HEK293 (cell line): ENCODE results near the gene TTC23L.

Experiments used
- CTCF ChIA-PET: fragments of 350-600 bp; formaldehyde crosslinking; extraction: SDS; loops from one replicate; lab custom pipeline; 2021; ENCODE audit warnings: antibody characterized with exemption; lab: Yijun Ruan, JAX
- POLR2A ChIA-PET: fragments of 300-600 bp; formaldehyde crosslinking; extraction: SDS; loops from one replicate; lab custom pipeline; 2020; ENCODE audit warnings: antibody characterized with exemption, inconsistent platforms; lab: Yijun Ruan, JAX
- H3K27ac ChIP-seq: fragments of 200-500 bp; sonication (Bioruptor generic); 2 replicates; pipeline ENCODE4 v1.5.1; 2014; ENCODE audit warnings: low read depth, low read length, control low read depth, inconsistent platforms; ENCODE audit errors: extremely low read depth
- H3K36me3 ChIP-seq, 2 experiments: fragments of 200-500 bp in 1 of 2; sonication (Bioruptor generic) in 1 of 2; 1 replicate in 1 of 2; 2 replicates in 1 of 2; pipeline ENCODE4 v1.5.1; 2014 to 2017; ENCODE audit warnings: inconsistent platforms in 2 of 2, low read length in 2 of 2; ENCODE audit not compliant: control insufficient read depth in 2 of 2, insufficient read depth in 1 of 2
- H3K4me1 ChIP-seq: fragments of 200-500 bp; sonication (Bioruptor generic); 2 replicates; pipeline ENCODE4 v1.5.1; 2014; ENCODE audit warnings: mild to moderate bottlenecking, low read length, inconsistent platforms; ENCODE audit not compliant: control insufficient read depth, insufficient read depth
- H3K4me3 ChIP-seq: 2 replicates; pipeline ENCODE4 v1.5.1; 2011; ENCODE audit warnings: low read depth, mild to moderate bottlenecking, control low read depth, low read length, moderate library complexity
- H3K9me3 ChIP-seq: fragments of 200-500 bp; sonication (Bioruptor generic); 2 replicates; pipeline ENCODE4 v1.5.1; 2014; ENCODE audit warnings: low read depth, low read length, inconsistent platforms; ENCODE audit not compliant: control insufficient read depth, insufficient read depth
- ATF2 ChIP-seq: fragments of 450-650 bp; formaldehyde crosslinking; IDR thresholded peaks from 2 replicates; pipeline ENCODE4 v1.5.1; 2016; ENCODE audit warnings: missing biosample characterization, missing genetic modification characterization, low read depth
- BCL11B ChIP-seq: fragments of 450-650 bp; formaldehyde crosslinking; IDR thresholded peaks from 2 replicates; pipeline ENCODE4 v1.5.1; 2016; ENCODE audit warnings: low read depth, missing biosample characterization, missing genetic modification characterization
- KLF7 ChIP-seq: fragments of 450-650 bp; formaldehyde crosslinking; IDR thresholded peaks from 2 replicates; pipeline ENCODE4 v1.5.1; 2016; ENCODE audit warnings: missing biosample characterization, missing genetic modification characterization, borderline replicate concordance
- PATZ1 ChIP-seq: fragments of 450-650 bp; formaldehyde crosslinking; IDR thresholded peaks from 2 replicates; pipeline ENCODE4 v1.5.1; 2016; ENCODE audit warnings: missing biosample characterization, missing genetic modification characterization
- PRDM10 ChIP-seq: fragments of 450-650 bp; formaldehyde crosslinking; IDR thresholded peaks from 2 replicates; pipeline ENCODE4 v1.5.1; 2016; ENCODE audit warnings: missing biosample characterization, missing genetic modification characterization
- REPIN1 ChIP-seq: fragments of 450-650 bp; formaldehyde crosslinking; IDR thresholded peaks from 2 replicates; pipeline ENCODE4 v1.5.1; 2017; ENCODE audit warnings: missing biosample characterization, missing genetic modification characterization, low read depth
- TSHZ1 ChIP-seq: fragments of 450-650 bp; formaldehyde crosslinking; IDR thresholded peaks from 2 replicates; pipeline ENCODE4 v1.5.1; 2016; ENCODE audit warnings: missing biosample characterization, missing genetic modification characterization, borderline replicate concordance
- WT1 ChIP-seq: fragments of 450-650 bp; formaldehyde crosslinking; IDR thresholded peaks from 2 replicates; pipeline ENCODE4 v1.5.1; 2016; ENCODE audit warnings: missing biosample characterization, missing genetic modification characterization
- ZBTB1 ChIP-seq: fragments of 450-650 bp; formaldehyde crosslinking; IDR thresholded peaks from 2 replicates; pipeline ENCODE4 v1.5.1; 2016; ENCODE audit warnings: missing biosample characterization, missing genetic modification characterization
- ZFP3 ChIP-seq: fragments of 450-650 bp; formaldehyde crosslinking; IDR thresholded peaks from 2 replicates; pipeline ENCODE4 v1.5.1; 2016; ENCODE audit warnings: low read depth, missing biosample characterization, missing genetic modification characterization
- ZFP69B ChIP-seq: fragments of 450-650 bp; formaldehyde crosslinking; IDR thresholded peaks from 2 replicates; pipeline ENCODE4 v1.5.1; 2016; ENCODE audit warnings: missing biosample characterization, missing genetic modification characterization
- ZIC2 ChIP-seq: fragments of 450-650 bp; formaldehyde crosslinking; IDR thresholded peaks from 2 replicates; pipeline ENCODE4 v1.5.1; 2016; ENCODE audit warnings: missing biosample characterization, missing genetic modification characterization
- ZNF10 ChIP-seq: fragments of 450-650 bp; formaldehyde crosslinking; IDR thresholded peaks from 2 replicates; pipeline ENCODE4 v1.5.1; 2017; ENCODE audit warnings: missing biosample characterization, missing genetic modification characterization
- ZNF157 ChIP-seq: fragments of 450-650 bp; formaldehyde crosslinking; IDR thresholded peaks from 2 replicates; pipeline ENCODE4 v1.5.1; 2016; ENCODE audit warnings: missing biosample characterization, missing genetic modification characterization
- ZNF16 ChIP-seq: fragments of 450-650 bp; formaldehyde crosslinking; IDR thresholded peaks from 2 replicates; pipeline ENCODE4 v1.5.1; 2016; ENCODE audit warnings: low read depth, missing biosample characterization, missing genetic modification characterization
- ZNF184 ChIP-seq: fragments of 450-650 bp; IDR thresholded peaks from 2 replicates; pipeline ENCODE4 v1.5.1; 2018; ENCODE audit warnings: missing biosample characterization, mild to moderate bottlenecking, missing genetic modification characterization
- ZNF211 ChIP-seq: fragments of 450-650 bp; formaldehyde crosslinking; IDR thresholded peaks from 2 replicates; pipeline ENCODE4 v1.5.1; 2016; ENCODE audit warnings: low read depth, missing biosample characterization, missing genetic modification characterization
- ZNF24 ChIP-seq: fragments of 450-650 bp; formaldehyde crosslinking; IDR thresholded peaks from 2 replicates; pipeline ENCODE4 v1.5.1; 2016; ENCODE audit warnings: missing biosample characterization, missing genetic modification characterization
- ZNF510 ChIP-seq: fragments of 450-650 bp; formaldehyde crosslinking; IDR thresholded peaks from 2 replicates; pipeline ENCODE4 v1.5.1; 2018; ENCODE audit warnings: mild to moderate bottlenecking, missing genetic modification characterization, missing biosample characterization; ENCODE audit not compliant: insufficient replicate concordance
- ZNF548 ChIP-seq: fragments of 450-650 bp; formaldehyde crosslinking; IDR thresholded peaks from 2 replicates; pipeline ENCODE4 v1.5.1; 2016; ENCODE audit warnings: missing biosample characterization, missing genetic modification characterization
- ZNF549 ChIP-seq: fragments of 450-650 bp; IDR thresholded peaks from 2 replicates; pipeline ENCODE4 v1.5.1; 2018; ENCODE audit warnings: missing biosample characterization, missing genetic modification characterization, mild to moderate bottlenecking, inconsistent platforms, moderate library complexity
- ZNF560 ChIP-seq: fragments of 450-650 bp; formaldehyde crosslinking; IDR thresholded peaks from 2 replicates; pipeline ENCODE4 v1.5.1; 2017; ENCODE audit warnings: missing biosample characterization, missing genetic modification characterization, borderline replicate concordance
- ZNF660 ChIP-seq: fragments of 450-650 bp; IDR thresholded peaks from 2 replicates; pipeline ENCODE4 v1.5.1; 2018; ENCODE audit warnings: missing biosample characterization, mild to moderate bottlenecking, missing genetic modification characterization
- ZNF701 ChIP-seq: fragments of 450-650 bp; formaldehyde crosslinking; IDR thresholded peaks from 2 replicates; pipeline ENCODE4 v1.5.1; 2016; ENCODE audit warnings: missing biosample characterization, missing genetic modification characterization
- ZNF830 ChIP-seq: fragments of 450-650 bp; IDR thresholded peaks from 2 replicates; pipeline ENCODE4 v1.5.0; 2018; ENCODE audit warnings: missing biosample characterization, missing genetic modification characterization, low read depth, mild to moderate bottlenecking, moderate library complexity
- ZSCAN16 ChIP-seq: fragments of 450-650 bp; formaldehyde crosslinking; IDR thresholded peaks from 2 replicates; pipeline ENCODE4 v1.5.1; 2016; ENCODE audit warnings: missing biosample characterization, missing genetic modification characterization

TTC23L gene

DNA sequence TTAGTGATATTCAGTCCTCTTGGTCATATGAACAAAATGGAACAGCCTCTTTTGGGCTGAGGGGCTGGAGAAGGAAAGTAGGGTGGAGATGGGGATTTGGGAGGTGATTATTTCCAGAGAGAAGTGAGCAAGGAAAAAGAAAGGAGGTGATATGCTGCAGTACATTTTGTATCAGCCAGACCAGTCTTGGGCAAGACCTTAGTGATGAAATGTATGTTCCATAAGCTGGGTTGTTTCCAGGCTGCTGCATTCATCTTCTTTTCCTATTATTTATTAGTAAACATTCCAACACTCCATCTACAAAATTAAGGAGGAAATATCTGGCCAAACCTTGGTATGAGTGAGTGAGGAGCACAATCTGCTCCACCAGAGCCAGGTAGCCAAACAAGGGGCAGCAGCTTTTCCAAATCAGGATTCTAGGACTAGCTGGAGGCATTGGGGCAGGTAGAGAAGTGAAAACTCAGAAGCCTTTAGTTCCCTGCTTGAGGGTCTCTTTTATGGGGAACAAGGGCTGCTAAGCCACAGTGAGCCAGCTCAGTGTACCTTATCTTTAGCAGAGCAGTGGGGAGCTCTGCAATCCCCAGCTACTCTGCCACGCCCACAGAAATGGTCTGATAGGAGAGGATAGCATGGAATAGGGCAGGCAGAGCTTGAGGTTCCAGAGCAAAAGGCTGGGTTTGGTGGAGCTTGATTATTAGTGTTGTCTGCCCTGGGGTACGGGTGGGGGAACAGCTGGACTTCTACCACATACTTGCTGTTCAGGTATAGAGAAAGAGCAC lies 56.9 kb downstream of the TTC23L start (continued):
- TF ChIP-seq PRDM10 (tag by site-specific recombination) (no peak), KLF7 (tag by site-specific recombination) (no peak), PATZ1 (tag by site-specific recombination) (no peak), ATF2 (tag by site-specific recombination) (no peak), BCL11B (tag by site-specific recombination) (no peak), TSHZ1 (tag by site-specific recombination) (no peak), WT1 (tag by site-specific recombination) (no peak), ZNF548 (tag by site-specific recombination) (no peak)

- no peaks in the 10 kb centered on the region for H3K9me3 ChIP-seq
- no peak overlapping the region for H3K4me3 ChIP-seq
- POLR2A ChIA-PET: interaction anchor here (0.7 kb wide), 1 partner anchor 17 kb away, joined by 3 read pairs; the partner anchor contains the start of genes BRIX1 and RAD1
- H3K36me3 ChIP-seq: peaks cover 0 to 3% of the 10 kb centered on the region in 2 experiments; a peak in 2 of 3 replicates
- no peak overlapping the region for H3K27ac ChIP-seq
- H3K4me1 ChIP-seq: no peaks in the 10 kb centered on the region
- CTCF ChIA-PET: interaction anchor here (0.6 to 8.9 kb wide), 54 partner anchors 10 to 1399 kb away, joined by 3 to 156 read pairs (median 5); no protein-coding TSS in a partner anchor
- TF ChIP-seq ZNF16 (tag by site-specific recombination) (no peak), ZSCAN16 (no peak), ZNF560 (tag by site-specific recombination) (no peak), ZNF660 (tag by site-specific recombination) (no peak), KLF7 (tag by site-specific recombination) (no peak), ZFP69B (no peak), ZFP3 (tag by site-specific recombination) (no peak), ZNF24 (tag by site-specific recombination) (no peak), ZNF157 (tag by site-specific recombination) (no peak), ZNF211 (no peak), ZNF184 (no peak), ZNF701 (no peak), REPIN1 (tag by site-specific recombination) (no peak), ZNF10 (tag by site-specific recombination) (no peak), ZBTB1 (tag by site-specific recombination) (no peak), ZNF549 (no peak), ZNF510 (no peak), ZIC2 (no peak), ZNF830 (tag by site-specific recombination) (no peak)
Measured at GRCh38 chr5:34897646-34898045, 58.7 kb downstream of the TTC23L start.
